Measurements from ENCODE around the gene VEGFB. TPM values are rescaled to one million over a fixed set of nuclear protein-coding genes. Genes with fewer than 3 reads are reported as not detected.
A peak's percentile ranks its signal among the peaks of the same experiment; 100 is the strongest.

Gene VEGFB
- total RNA-seq, 1 donor from 2014 or later: 2.3 TPM

DNA sequence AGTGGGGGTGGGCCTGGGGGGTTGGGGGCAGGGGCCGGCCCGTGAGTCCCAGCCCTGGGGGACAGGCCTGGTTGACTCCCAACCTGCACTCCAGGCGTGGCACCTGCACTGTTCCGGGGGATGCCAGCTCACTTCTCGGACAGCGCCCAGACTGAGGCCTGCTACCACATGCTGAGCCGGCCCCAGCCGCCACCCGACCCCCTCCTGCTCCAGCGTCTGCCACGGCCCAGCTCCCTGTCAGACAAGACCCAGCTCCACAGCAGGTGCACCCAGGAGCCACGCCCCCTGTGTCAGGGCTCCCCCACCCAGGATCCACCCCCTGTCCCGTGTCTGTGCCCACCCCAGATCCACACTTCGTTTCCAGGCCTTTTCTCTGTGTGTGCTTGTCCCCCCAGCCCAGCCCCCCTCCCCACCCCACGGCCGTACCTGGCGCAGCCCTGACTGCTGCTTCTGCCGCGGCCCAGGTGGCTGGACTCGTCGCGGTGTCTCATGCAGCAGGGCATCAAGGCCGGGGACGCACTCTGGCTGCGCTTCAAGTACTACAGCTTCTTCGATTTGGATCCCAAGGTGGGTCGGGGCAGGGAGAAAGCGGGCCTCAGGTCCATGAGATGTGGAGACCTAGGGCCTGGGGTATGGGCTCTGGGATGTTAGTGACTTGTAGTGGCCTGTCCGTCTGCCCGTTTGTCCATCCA is 23.1 kb upstream of the VEGFB start:
- H3K4me1 ChIP-seq: no peaks in the 10 kb centered on the region
- peaks cover 6% of the 10 kb centered on the region for H3K36me3 Mint-ChIP-seq
- H3K4me3 Mint-ChIP-seq: no peak overlapping the region
- no peak overlapping the region for H3K27ac ChIP-seq
- peaks cover 8% of the 10 kb centered on the region for H3K27me3 Mint-ChIP-seq (ENCODE audit: insufficient read depth, low read depth)
- no peak overlapping the region for H2AFZ ChIP-seq (replicated peaks)
- DNase-seq (ENCODE audit: low spot score): no peak
- H3K9me3 Mint-ChIP-seq: no peaks in the 10 kb centered on the region
- H3K27ac Mint-ChIP-seq: peak overlapping the region; percentile 21
- TF ChIP-seq EZH2phosphoT487 (IDR thresholded peaks at IDR 0.05) (no peak), CTCF (IDR thresholded peaks at IDR 0.05) (no peak), EZH2 (IDR thresholded peaks at IDR 0.05) (no peak)
- H4K20me1 ChIP-seq (ENCODE audit: low read depth): no peaks in the 10 kb centered on the region
- no peaks in the 10 kb centered on the region for H3K36me3 ChIP-seq
- no peak overlapping the region for H3K9ac ChIP-seq
- no peak overlapping the region for H3K4me3 ChIP-seq
- no peaks in the 10 kb centered on the region for H3K9me3 ChIP-seq (ENCODE audit: low read depth)
- H3K27me3 ChIP-seq: no peaks in the 10 kb centered on the region
- peaks cover 5% of the 10 kb centered on the region for H3K4me1 Mint-ChIP-seq
- H3F3A ChIP-seq (ENCODE audit: low read depth): no peaks in the 10 kb centered on the region
- H3K79me2 ChIP-seq (ENCODE audit: low read depth): no peaks in the 10 kb centered on the region
- H3K4me2 ChIP-seq: no peak overlapping the region

DNA sequence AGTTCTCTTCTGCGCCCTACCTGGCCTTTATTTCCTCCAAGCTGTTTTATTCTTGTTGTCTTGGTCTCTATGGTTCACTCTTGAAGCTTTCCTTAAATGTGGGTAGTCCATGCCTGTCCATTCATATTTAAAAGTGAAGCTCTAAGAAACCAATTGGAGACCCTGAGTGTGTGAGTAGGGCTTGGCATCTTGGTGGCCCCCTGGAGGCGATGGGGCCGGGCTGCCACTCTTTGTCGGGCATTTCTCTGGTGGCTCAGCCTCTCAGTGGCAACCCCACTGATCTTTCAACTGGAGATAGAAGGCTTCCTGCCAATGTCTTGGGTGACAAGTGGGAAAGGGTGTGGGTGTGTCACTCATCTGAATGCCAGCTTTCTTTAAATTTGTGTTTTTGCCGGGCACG is 17.5 kb upstream of the VEGFB start:
- Mint-ChIP-seq H3K4me3 (no peak overlapping the region), H3K27ac (no peak overlapping the region), H3K27me3 (ENCODE audit: insufficient read depth, low read depth) (no peaks in the 10 kb centered on the region), H3K4me1 (peaks cover 6% of the 10 kb centered on the region), H3K36me3 (peaks cover 7% of the 10 kb centered on the region), H3K9me3 (no peaks in the 10 kb centered on the region)
- Histone ChIP-seq H3K27ac (no peak overlapping the region), H4K20me1 (ENCODE audit: low read depth) (no peaks in the 10 kb centered on the region), H3K27me3 (no peaks in the 10 kb centered on the region), H3K9ac (no peak overlapping the region), H3F3A (ENCODE audit: low read depth) (no peaks in the 10 kb centered on the region), H3K79me2 (ENCODE audit: low read depth) (no peaks in the 10 kb centered on the region), H3K4me2 (no peak overlapping the region), H3K4me1 (no peaks in the 10 kb centered on the region), H2AFZ (replicated peaks) (no peak overlapping the region), H3K9me3 (ENCODE audit: low read depth) (no peaks in the 10 kb centered on the region), H3K4me3 (no peak overlapping the region), H3K36me3 (no peaks in the 10 kb centered on the region)
- DNase-seq (ENCODE audit: low spot score): peak; percentile 2
- no peak for TF ChIP-seq CTCF (IDR thresholded peaks at IDR 0.05)
- TF ChIP-seq EZH2 (IDR thresholded peaks at IDR 0.05): no peak
- TF ChIP-seq EZH2phosphoT487 (IDR thresholded peaks at IDR 0.05): no peak

DNA sequence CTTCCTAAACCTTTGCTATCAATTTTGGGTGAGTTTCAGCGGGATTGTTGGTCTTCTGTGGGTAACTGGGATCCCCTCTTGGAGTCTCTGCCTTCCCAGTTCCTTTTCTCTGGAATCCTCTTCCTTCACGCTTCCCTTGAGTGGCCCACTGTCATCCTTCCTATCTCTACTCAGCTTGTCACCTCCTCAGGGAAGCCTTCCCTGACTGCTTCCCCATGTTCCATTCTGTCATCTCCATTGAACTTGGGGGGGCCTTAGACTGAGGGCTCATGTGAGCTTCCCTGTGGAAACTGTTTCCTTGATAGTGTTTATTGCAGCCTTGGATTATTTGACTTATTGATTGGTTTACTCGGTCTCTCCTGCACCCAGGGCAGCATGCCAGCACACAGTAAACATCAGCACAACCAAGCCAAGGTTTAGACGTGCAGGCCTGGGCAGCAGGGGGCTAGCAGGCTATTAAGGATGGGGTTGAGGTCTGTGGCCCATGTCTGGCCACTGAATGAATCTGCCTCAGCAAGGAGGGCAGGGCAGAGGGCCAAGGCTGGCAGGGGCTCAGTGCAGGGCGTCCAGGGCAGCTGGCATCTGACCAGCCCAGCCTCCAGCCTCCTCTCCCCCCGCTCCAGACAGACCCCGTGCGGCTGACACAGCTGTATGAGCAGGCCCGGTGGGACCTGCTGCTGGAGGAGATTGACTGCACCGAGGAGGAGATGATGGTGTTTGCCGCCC is 15.6 kb upstream of the VEGFB start:
- no peak overlapping the region for H3K9ac ChIP-seq
- Mint-ChIP-seq H3K9me3 (no peaks in the 10 kb centered on the region), H3K27ac (no peak overlapping the region), H3K27me3 (ENCODE audit: insufficient read depth, low read depth) (no peaks in the 10 kb centered on the region), H3K36me3 (peaks cover 6% of the 10 kb centered on the region), H3K4me1 (peaks cover 3% of the 10 kb centered on the region), H3K4me3 (no peak overlapping the region)
- no peak for TF ChIP-seq EZH2phosphoT487 (IDR thresholded peaks at IDR 0.05)
- no peak for TF ChIP-seq CTCF (IDR thresholded peaks at IDR 0.05)
- H3K27ac ChIP-seq: no peak overlapping the region
- H3K27me3 ChIP-seq: no peaks in the 10 kb centered on the region
- no peak overlapping the region for H3K4me2 ChIP-seq
- H3K79me2 ChIP-seq (ENCODE audit: low read depth): no peaks in the 10 kb centered on the region
- H3K4me1 ChIP-seq: no peaks in the 10 kb centered on the region
- no peaks in the 10 kb centered on the region for H4K20me1 ChIP-seq (ENCODE audit: low read depth)
- DNase-seq (ENCODE audit: low spot score): peak; percentile 1
- H3K4me3 ChIP-seq: no peak overlapping the region
- H3K36me3 ChIP-seq: no peaks in the 10 kb centered on the region
- H3K9me3 ChIP-seq (ENCODE audit: low read depth): no peaks in the 10 kb centered on the region
- no peak overlapping the region for H2AFZ ChIP-seq (replicated peaks)
- H3F3A ChIP-seq (ENCODE audit: low read depth): no peaks in the 10 kb centered on the region
